ENCODE measurements around the gene WDR76. TPM values are rescaled to one million over a fixed set of nuclear protein-coding genes. Genes with fewer than 3 reads are reported as not detected.

WDR76 gene
- total RNA-seq, 4 donors from 2014 or later, result 6.4 to 11.4 (median 10.1) TPM

DNA sequence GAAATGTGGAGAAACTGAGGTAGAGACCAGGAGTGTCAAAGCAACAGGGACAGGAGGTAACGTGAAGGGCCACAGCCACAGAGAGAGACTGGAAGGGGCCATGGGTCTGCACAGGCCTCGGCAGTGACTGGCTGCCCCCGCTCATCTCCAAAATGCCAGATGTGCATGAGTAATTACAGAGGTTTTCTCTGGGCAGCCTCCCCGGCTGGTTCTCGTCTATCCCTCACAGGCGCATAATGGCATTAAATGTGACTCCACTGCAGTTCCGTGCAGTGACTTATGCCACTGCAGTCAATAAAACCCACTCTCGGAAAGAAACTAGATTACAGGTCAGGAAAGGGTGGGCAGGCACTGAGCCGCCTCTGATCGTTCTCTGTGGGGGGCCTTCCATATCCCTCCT lies 74.7 kb downstream of the WDR76 start:
- 83 to 89% methylated on average over 3 to 10 of the region's 10 CpGs for WGBS, 2 donors (ENCODE audit: low coverage in 1 of 2)
- Histone ChIP-seq H3K9me3 (no peaks in the 10 kb centered on the region), H3K27me3 (no peaks in the 10 kb centered on the region), H3K4me1 (peaks cover 0 to 8% (median 0%) of the 10 kb centered on the region in 3 donors), H3K4me3 (no peak overlapping the region), H3K36me3 (no peaks in the 10 kb centered on the region), H3K27ac (no peak overlapping the region)
- TF ChIP-seq POLR2A (IDR thresholded peaks at IDR 0.05) (no peak), EP300 (IDR thresholded peaks at IDR 0.05) (no peak), POLR2AphosphoS5 (IDR thresholded peaks at IDR 0.05) (no peak)
- TF ChIP-seq, protein P1, sequence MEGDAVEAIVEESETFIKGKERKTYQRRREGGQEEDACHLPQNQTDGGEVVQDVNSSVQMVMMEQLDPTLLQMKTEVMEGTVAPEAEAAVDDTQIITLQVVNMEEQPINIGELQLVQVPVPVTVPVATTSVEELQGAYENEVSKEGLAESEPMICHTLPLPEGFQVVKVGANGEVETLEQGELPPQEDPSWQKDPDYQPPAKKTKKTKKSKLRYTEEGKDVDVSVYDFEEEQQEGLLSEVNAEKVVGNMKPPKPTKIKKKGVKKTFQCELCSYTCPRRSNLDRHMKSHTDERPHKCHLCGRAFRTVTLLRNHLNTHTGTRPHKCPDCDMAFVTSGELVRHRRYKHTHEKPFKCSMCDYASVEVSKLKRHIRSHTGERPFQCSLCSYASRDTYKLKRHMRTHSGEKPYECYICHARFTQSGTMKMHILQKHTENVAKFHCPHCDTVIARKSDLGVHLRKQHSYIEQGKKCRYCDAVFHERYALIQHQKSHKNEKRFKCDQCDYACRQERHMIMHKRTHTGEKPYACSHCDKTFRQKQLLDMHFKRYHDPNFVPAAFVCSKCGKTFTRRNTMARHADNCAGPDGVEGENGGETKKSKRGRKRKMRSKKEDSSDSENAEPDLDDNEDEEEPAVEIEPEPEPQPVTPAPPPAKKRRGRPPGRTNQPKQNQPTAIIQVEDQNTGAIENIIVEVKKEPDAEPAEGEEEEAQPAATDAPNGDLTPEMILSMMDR (IDR thresholded peaks at IDR 0.05), result no peak
- no peak for ATAC-seq

DNA sequence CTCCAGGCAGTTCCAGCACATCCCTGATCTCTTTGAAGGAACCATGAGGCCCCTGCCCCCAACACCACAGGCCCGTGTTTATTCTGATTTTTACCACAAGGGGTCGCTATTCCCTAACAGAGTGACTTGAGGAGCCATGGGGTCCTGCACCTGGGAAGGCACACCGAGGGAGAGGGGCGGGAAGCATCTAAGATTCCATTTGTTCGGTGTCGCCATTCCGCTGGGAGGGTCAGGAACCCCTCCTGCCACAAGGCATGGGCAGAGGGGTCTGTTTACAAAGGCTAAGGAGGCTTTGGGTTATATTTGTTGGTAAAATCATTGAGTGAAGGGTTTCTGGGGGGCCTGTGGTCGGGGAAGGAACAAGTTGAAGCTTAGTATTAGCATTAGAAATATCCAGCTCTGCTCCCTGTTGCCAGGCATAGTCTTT lies 77.1 kb downstream of the WDR76 start:
- Histone ChIP-seq H3K4me1 (peaks cover 0 to 8% (median 0%) of the 10 kb centered on the region in 3 donors), H3K36me3 (no peaks in the 10 kb centered on the region), H3K4me3 (no peak overlapping the region), H3K27me3 (no peaks in the 10 kb centered on the region), H3K27ac (no peak overlapping the region), H3K9me3 (no peaks in the 10 kb centered on the region)
- peak; percentile 58 for ATAC-seq
- TF ChIP-seq EP300 (IDR thresholded peaks at IDR 0.05) (no peak), POLR2AphosphoS5 (IDR thresholded peaks at IDR 0.05) (no peak)
- TF ChIP-seq, protein P1 (IDR thresholded peaks at IDR 0.05), result peak in 3 of 4 experiments; percentile 62 to 87 (median 69)
- WGBS, 2 donors (ENCODE audit: low coverage in 1 of 2), result 20 to 25% methylated on average over 1 of the region's 8 CpGs

DNA sequence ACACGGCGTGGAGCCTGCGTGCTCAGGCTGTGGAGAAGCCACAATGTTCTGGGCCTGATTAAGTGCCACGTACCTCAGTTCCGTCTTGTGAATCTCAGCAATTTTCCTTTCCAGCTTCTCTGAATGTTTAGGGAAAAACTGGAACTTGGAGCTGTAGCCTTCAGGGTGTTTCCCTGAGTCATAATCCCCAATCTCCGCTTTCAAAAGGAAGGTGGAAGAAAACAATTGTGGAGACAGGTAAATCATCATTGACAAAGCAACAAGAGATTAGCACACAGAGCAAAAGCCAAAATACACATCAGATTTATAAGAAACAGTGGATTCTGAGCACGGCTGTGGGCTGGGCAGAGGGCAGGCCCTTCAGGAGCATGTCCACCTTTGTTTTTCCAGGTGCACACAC lies 79.0 kb downstream of the WDR76 start:
- ATAC-seq, result no peak
- TF ChIP-seq POLR2A (IDR thresholded peaks at IDR 0.05), result no peak
- TF ChIP-seq, protein P1 (IDR thresholded peaks at IDR 0.05), result no peak
- TF ChIP-seq POLR2AphosphoS5 (IDR thresholded peaks at IDR 0.05), result no peak
- no peak for TF ChIP-seq EP300 (IDR thresholded peaks at IDR 0.05)
- Histone ChIP-seq H3K27ac (no peak overlapping the region), H3K27me3 (no peaks in the 10 kb centered on the region), H3K36me3 (no peaks in the 10 kb centered on the region), H3K9me3 (no peaks in the 10 kb centered on the region), H3K4me3 (no peak overlapping the region), H3K4me1 (peaks cover 0 to 8% (median 0%) of the 10 kb centered on the region in 3 donors)
- 91 to 96% methylated on average over 4 of the region's 7 CpGs for WGBS, 2 donors (ENCODE audit: low coverage in 1 of 2)

DNA sequence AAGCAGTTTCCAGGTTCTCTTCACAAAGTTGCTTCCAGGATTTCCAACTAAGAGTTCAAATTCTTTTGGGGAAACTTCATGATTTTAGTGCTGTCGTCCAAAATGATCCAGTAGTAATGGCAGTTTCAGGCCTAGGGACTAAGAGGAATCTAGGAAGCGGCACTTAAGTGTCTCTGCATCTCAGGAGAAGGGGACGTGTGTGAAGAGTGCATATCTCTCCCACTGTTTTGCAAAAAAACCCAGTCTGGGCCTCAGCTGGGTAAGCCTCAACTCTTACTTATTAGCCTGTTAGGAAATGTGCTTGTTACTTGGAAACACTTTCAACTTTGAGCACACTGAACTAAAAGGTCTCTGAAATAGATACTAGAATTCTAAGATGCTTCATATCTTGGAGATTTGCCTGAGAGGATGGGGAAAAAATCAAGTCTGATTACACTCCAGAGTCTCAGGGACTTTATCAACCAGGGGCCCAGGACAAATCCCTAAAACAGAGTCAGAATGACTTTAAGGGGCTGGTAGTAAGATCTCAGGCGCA lies 81.8 kb downstream of the WDR76 start:
- no peaks in the 10 kb centered on the region for H3K36me3 ChIP-seq
- ATAC-seq, result no peak
- H3K27me3 ChIP-seq, result no peaks in the 10 kb centered on the region
- peaks cover 0 to 8% (median 0%) of the 10 kb centered on the region in 3 donors for H3K4me1 ChIP-seq
- TF ChIP-seq EP300 (IDR thresholded peaks at IDR 0.05), result no peak
- no peak for TF ChIP-seq POLR2A (IDR thresholded peaks at IDR 0.05)
- no peak for TF ChIP-seq POLR2AphosphoS5 (IDR thresholded peaks at IDR 0.05)
- TF ChIP-seq, protein P1 (IDR thresholded peaks at IDR 0.05), result no peak
- H3K9me3 ChIP-seq, result no peaks in the 10 kb centered on the region
- no peak overlapping the region for H3K27ac ChIP-seq
- no peak overlapping the region for H3K4me3 ChIP-seq
- 80 to 92% methylated on average over 4 of the region's 4 CpGs for WGBS, 2 donors (ENCODE audit: low coverage in 1 of 2)

DNA sequence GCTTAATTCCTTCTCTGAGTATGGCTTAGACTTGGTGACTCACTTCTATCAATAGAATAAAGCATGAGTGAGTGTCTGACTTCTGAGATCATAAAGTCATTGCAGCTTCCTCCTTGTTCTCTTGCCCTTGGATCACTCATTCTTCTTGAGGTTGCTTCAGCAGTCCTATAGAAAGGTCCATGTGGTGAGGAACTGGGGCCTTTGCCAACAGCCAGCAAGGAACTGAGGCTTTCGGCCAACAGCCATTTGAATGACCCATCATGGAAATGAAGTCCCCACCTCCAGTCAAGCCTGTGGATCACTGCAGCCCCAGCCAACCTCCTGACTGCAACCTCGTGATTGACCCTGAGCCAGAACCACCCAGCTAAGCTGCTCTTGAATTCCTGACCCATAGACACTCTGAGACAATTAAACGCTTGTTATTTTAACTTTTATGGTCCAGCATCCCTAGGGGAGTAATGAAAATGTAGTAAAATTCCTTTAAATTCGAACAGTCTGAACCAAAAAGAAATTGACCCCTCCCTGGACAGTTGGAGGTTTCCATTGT lies 84.5 kb downstream of the WDR76 start:
- 58 to 95% methylated on average over 3 to 4 of the region's 4 CpGs for whole genome bisulfite sequencing, 2 donors (ENCODE audit: low coverage in 1 of 2)
- no peak for ATAC-seq
- no peaks in the 10 kb centered on the region for H3K27me3 ChIP-seq
- no peaks in the 10 kb centered on the region for H3K36me3 ChIP-seq
- no peak overlapping the region for H3K27ac ChIP-seq
- H3K4me3 ChIP-seq, result no peak overlapping the region
- TF ChIP-seq, protein P1 (IDR thresholded peaks at IDR 0.05), result no peak
- no peak for TF ChIP-seq EP300 (IDR thresholded peaks at IDR 0.05)
- TF ChIP-seq POLR2AphosphoS5 (IDR thresholded peaks at IDR 0.05), result no peak
- no peak for TF ChIP-seq POLR2A (IDR thresholded peaks at IDR 0.05)
- no peaks in the 10 kb centered on the region for H3K4me1 ChIP-seq
- H3K9me3 ChIP-seq, result no peaks in the 10 kb centered on the region

All from gastroesophageal sphincter (tissue), 4 donors.